SK-N-SH treated with all-trans-retinoic acid at 6 μM for 48 hours (cell line): ENCODE results near the gene SLC40A1.

Experiments
- ARNTL ChIP-seq: fragments of 450-650 bp; formaldehyde crosslinking; IDR thresholded peaks from 2 replicates; pipeline ENCODE4 v1.5.0; 2020; ENCODE audit warnings: low read depth, mild to moderate bottlenecking, moderate library complexity, borderline replicate concordance
- ESRRG ChIP-seq: fragments of 250-450 bp; sonication (Bioruptor Pico); IDR thresholded peaks from 2 replicates; pipeline ENCODE4 v1.6.1; 2021; ENCODE audit warnings: mild to moderate bottlenecking
- OSR1 ChIP-seq: fragments of 250-450 bp; sonication (Bioruptor Pico); IDR thresholded peaks from 2 replicates; pipeline ENCODE4 v1.8.0; 2022; ENCODE audit warnings: moderate library complexity, mild to moderate bottlenecking, inconsistent platforms
- PATZ1 ChIP-seq: fragments of 250-450 bp; sonication (Bioruptor Pico); IDR thresholded peaks from 2 replicates; pipeline ENCODE4 v1.8.0; 2020; ENCODE audit warnings: mild to moderate bottlenecking, moderate library complexity, borderline replicate concordance
- POU6F1 ChIP-seq: fragments of 250-450 bp; sonication (Bioruptor Pico); IDR thresholded peaks from 2 replicates; pipeline ENCODE4 v1.8.0; 2021; ENCODE audit warnings: low read depth, mild to moderate bottlenecking, moderate library complexity, borderline replicate concordance
- PPARA ChIP-seq: fragments of 250-450 bp; sonication (Bioruptor Pico); IDR thresholded peaks from 2 replicates; pipeline ENCODE4 v1.5.0; 2020; ENCODE audit warnings: mild to moderate bottlenecking, borderline replicate concordance
- RARB ChIP-seq: fragments of 250-450 bp; sonication (Bioruptor Pico); IDR thresholded peaks from 2 replicates; pipeline ENCODE4 v1.8.0; 2021; ENCODE audit warnings: mild to moderate bottlenecking, moderate library complexity
- SNAI2 ChIP-seq: fragments of 250-450 bp; sonication (Bioruptor Pico); IDR thresholded peaks from 2 replicates; pipeline ENCODE4 v1.5.0; 2020; ENCODE audit warnings: mild to moderate bottlenecking, moderate library complexity
- TSHZ2 ChIP-seq: fragments of 250-450 bp; sonication (Bioruptor Pico); IDR thresholded peaks from 2 replicates; pipeline ENCODE4 v1.5.0; 2020; ENCODE audit warnings: mild to moderate bottlenecking, moderate library complexity
- ZFP30 ChIP-seq: fragments of 450-650 bp; formaldehyde crosslinking; IDR thresholded peaks from 2 replicates; pipeline ENCODE4 v1.5.0; 2022; ENCODE audit warnings: mild to moderate bottlenecking, moderate library complexity
- ZNF565 ChIP-seq: fragments of 450-650 bp; formaldehyde crosslinking; conservative IDR thresholded peaks from 2 replicates; pipeline ENCODE4 v1.5.0; 2020; ENCODE audit warnings: low read depth, mild to moderate bottlenecking, moderate library complexity
- ZNF70 ChIP-seq: fragments of 450-650 bp; formaldehyde crosslinking; IDR thresholded peaks from 2 replicates; pipeline ENCODE4 v1.5.0; 2020; ENCODE audit warnings: mild to moderate bottlenecking, moderate library complexity
- ZNF8 ChIP-seq: fragments of 450-650 bp; formaldehyde crosslinking; IDR thresholded peaks from 2 replicates; pipeline ENCODE4 v1.5.0; 2020; ENCODE audit warnings: mild to moderate bottlenecking, moderate library complexity

GRCh38 chr2:189581354-189582139, 961 bp upstream of the SLC40A1 start:
- TF ChIP-seq OSR1 (no peak), PATZ1 (CRISPR knock-in tag) (no peak), SNAI2 (CRISPR knock-in tag) (no peak), ESRRG (CRISPR knock-in tag) (no peak), ZNF565 (CRISPR knock-in tag) (no peak), PPARA (CRISPR knock-in tag) (no peak), POU6F1 (CRISPR knock-in tag) (no peak), ARNTL (CRISPR knock-in tag) (no peak), TSHZ2 (CRISPR knock-in tag) (no peak), ZFP30 (CRISPR knock-in tag) (no peak), ZNF70 (no peak), RARB (CRISPR knock-in tag) (no peak), ZNF8 (CRISPR knock-in tag) (no peak)
